Breast epithelium (tissue), 4 donors: ENCODE measurements around the gene POR. TPM values are rescaled to one million over a fixed set of nuclear protein-coding genes. Genes with fewer than 3 reads are reported as not detected.

Source experiments
- DNase-seq, 2 donors: peaks; one replicate each; pipeline ENCODE4 v3.0.0-alpha.2; 2019; ENCODE audit warnings: low spot score in 2 of 2
- H3K27ac ChIP-seq, 2 donors: fragments of 200-600 bp; sonication (generic) in 1 of 2; one replicate each; pipeline ENCODE4 v1.5.1; 2016 to 2019; ENCODE audit warnings: mild to moderate bottlenecking in 1 of 2
- H3K27me3 ChIP-seq, 2 donors: fragments of 200-600 bp; sonication (generic) in 1 of 2; one replicate each; pipeline versions ENCODE4 v1.5.1 to v1.6.0; 2017 to 2019; ENCODE audit warnings: control low read depth in 1 of 2, mild to moderate bottlenecking in 1 of 2
- H3K36me3 ChIP-seq: fragments of 200-600 bp; one replicate; pipeline ENCODE4 v1.5.1; 2019
- H3K4me1 ChIP-seq, 2 donors: fragments of 200-600 bp; sonication (generic); one replicate each; pipeline ENCODE4 v1.5.1; 2016 to 2019; ENCODE audit warnings: control low read depth in 1 of 2
- H3K4me3 ChIP-seq, 3 donors: fragments of 200-600 bp; sonication (generic); 1 replicate in 2 of 3; 2 replicates in 1 of 3; pipeline ENCODE4 v1.5.1; 2016 to 2019; ENCODE audit warnings: mild to moderate bottlenecking in 3 of 3, moderate library complexity in 2 of 3
- H3K9me3 ChIP-seq, 2 donors: fragments of 200-600 bp; sonication (generic) in 1 of 2; one replicate each; pipeline ENCODE4 v1.5.1; 2016 to 2019; ENCODE audit warnings: control low read depth in 1 of 2
- POLR2A ChIP-seq: fragments of 450-650 bp; IDR thresholded peaks from one replicate; pipeline ENCODE4 v1.6.1; 2016; ENCODE audit warnings: antibody characterized with exemption, mild to moderate bottlenecking, moderate library complexity
- POLR2AphosphoS5 ChIP-seq, 3 donors: sonication (generic); formaldehyde crosslinking; IDR thresholded peaks; one replicate each; pipeline ENCODE4 v1.6.1; 2017; ENCODE audit warnings: antibody characterized with exemption in 3 of 3
- intact Hi-C: fragments of 100-400 bp; cut with DNase I; formaldehyde crosslinking; loops from one replicate; pipeline ENCODE4 v1.15.1; 2023; ENCODE audit warnings: low total_unique reads
- total RNA-seq, 3 donors: library from RNA; depleted of rRNA; stranded (reverse); fragments of >200 nt; gene quantifications; one replicate each; pipeline ENCODE4 v1.1.0, GENCODE V29; 2016
- TF ChIP-seq, protein P1 (sequence below), 3 donors: fragments of 450-650 bp; IDR thresholded peaks; one replicate each; pipeline ENCODE4 v1.5.1; 2016 to 2017; ENCODE audit warnings: antibody characterized with exemption in 3 of 3, mild to moderate bottlenecking in 3 of 3, moderate library complexity in 3 of 3

POR gene
- total RNA-seq, 3 donors from 2014 or later: 62.1 to 123 (median 87.7) TPM

DNA sequence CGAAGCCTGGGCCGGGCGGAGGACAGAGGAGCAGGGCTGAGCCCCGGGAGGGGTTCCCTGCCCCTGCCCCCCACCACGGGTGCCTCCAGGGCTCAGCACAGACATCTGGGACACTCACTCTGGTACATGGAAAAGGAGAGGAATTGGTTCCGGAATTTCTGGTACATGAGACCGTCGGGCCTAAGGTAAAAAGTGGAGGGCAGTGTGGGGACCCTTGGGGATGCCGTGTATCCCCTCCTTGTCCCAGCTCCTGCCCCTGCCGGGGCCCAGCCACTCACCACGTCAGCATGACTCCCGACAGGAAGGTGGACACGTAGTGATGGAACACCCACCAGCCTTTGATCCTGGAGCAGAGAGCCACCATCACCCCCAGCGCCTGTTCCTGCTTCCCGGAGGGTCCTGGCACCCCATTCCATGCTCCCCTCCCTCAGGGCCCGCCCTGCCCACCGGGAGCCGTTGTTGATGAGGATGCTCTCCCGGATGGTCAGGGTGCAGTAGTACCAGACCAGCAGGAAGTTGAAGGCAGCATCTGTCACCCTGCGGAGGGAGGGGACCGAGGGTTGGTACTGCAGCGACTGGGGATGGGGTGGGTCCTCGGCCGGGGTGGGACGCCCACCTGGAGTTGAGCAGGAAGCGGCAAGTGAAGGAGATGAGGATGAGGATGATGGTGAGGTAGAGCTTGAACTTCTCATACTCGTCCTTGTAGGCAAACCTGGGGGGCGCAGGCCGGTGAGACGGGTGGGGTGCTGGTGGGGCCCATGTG, 73.0 kb downstream of the POR start:
- intact Hi-C loops: no loop called here
- peaks cover 24% of the 10 kb centered on the region for H3K36me3 ChIP-seq
- TF ChIP-seq, protein P1, sequence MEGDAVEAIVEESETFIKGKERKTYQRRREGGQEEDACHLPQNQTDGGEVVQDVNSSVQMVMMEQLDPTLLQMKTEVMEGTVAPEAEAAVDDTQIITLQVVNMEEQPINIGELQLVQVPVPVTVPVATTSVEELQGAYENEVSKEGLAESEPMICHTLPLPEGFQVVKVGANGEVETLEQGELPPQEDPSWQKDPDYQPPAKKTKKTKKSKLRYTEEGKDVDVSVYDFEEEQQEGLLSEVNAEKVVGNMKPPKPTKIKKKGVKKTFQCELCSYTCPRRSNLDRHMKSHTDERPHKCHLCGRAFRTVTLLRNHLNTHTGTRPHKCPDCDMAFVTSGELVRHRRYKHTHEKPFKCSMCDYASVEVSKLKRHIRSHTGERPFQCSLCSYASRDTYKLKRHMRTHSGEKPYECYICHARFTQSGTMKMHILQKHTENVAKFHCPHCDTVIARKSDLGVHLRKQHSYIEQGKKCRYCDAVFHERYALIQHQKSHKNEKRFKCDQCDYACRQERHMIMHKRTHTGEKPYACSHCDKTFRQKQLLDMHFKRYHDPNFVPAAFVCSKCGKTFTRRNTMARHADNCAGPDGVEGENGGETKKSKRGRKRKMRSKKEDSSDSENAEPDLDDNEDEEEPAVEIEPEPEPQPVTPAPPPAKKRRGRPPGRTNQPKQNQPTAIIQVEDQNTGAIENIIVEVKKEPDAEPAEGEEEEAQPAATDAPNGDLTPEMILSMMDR (IDR thresholded peaks at IDR 0.05): no peak
- TF ChIP-seq POLR2AphosphoS5 (IDR thresholded peaks at IDR 0.05) (no peak), POLR2A (no peak)
- no peaks in the 10 kb centered on the region for H3K27me3 ChIP-seq
- no peak overlapping the region for H3K4me3 ChIP-seq
- peaks cover 5 to 9% of the 10 kb centered on the region in 2 donors for H3K4me1 ChIP-seq
- no peaks in the 10 kb centered on the region for H3K9me3 ChIP-seq
- DNase-seq: no peak
- H3K27ac ChIP-seq: no peak overlapping the region

DNA sequence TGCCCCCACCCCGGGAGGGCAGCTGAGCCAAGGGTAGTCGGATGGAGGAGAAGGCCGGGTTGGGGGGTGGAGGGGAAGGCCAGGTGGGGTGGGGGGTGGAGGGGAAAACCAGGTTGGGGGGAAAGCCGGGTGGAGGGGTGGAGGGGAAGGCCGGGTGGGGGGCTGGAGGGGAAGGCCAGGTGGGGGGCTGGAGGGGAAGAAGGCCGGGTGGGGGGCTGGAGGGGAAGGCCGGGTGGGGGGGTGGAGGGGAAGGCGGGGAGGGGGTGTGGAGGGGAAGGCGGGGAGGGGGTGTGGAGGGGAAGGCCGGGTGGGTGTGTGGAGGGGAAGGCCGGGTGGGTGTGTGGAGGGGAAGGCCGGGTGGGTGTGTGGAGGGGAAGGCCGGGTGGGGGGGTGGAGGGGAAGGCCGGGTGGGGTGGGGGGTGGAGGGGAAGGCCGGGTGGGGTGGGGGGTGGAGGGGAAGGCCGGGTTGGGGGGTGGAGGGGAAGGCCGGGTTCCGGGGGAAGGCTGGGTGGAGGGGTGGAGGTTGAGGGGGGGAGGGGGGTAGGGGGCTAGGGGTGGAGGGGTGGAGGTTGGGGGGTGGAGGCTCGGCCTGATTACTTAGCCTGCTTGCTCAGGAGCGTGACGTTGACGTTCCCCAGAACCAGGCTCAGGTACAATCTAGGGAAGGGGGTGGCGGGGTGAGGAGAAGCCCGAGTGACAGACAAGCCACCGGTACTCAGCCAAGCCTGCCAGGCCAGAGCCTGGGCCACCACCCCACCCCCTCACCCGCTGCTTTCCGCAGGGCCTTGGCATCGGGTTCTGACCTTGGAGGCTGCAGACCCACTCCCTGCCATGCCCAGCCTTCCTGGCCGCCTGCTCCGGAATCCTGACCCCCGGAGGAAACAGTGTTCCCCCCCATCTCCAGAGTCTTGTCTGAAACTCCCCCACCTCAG, 73.9 kb downstream of the POR start:
- H3K4me3 ChIP-seq: peak overlapping the region in 1 of 3 donors; percentile 48
- H3K9me3 ChIP-seq: no peaks in the 10 kb centered on the region
- H3K27ac ChIP-seq: peak overlapping the region in 1 of 2 donors; percentile 69
- TF ChIP-seq POLR2A (no peak), POLR2AphosphoS5 (IDR thresholded peaks at IDR 0.05) (no peak)
- TF ChIP-seq, protein P1 (IDR thresholded peaks at IDR 0.05): no peak
- intact Hi-C loops: no loop called here
- no peaks in the 10 kb centered on the region for H3K27me3 ChIP-seq
- peaks cover 24% of the 10 kb centered on the region for H3K36me3 ChIP-seq
- DNase-seq: no peak
- peaks cover 5 to 16% of the 10 kb centered on the region in 2 donors for H3K4me1 ChIP-seq

DNA sequence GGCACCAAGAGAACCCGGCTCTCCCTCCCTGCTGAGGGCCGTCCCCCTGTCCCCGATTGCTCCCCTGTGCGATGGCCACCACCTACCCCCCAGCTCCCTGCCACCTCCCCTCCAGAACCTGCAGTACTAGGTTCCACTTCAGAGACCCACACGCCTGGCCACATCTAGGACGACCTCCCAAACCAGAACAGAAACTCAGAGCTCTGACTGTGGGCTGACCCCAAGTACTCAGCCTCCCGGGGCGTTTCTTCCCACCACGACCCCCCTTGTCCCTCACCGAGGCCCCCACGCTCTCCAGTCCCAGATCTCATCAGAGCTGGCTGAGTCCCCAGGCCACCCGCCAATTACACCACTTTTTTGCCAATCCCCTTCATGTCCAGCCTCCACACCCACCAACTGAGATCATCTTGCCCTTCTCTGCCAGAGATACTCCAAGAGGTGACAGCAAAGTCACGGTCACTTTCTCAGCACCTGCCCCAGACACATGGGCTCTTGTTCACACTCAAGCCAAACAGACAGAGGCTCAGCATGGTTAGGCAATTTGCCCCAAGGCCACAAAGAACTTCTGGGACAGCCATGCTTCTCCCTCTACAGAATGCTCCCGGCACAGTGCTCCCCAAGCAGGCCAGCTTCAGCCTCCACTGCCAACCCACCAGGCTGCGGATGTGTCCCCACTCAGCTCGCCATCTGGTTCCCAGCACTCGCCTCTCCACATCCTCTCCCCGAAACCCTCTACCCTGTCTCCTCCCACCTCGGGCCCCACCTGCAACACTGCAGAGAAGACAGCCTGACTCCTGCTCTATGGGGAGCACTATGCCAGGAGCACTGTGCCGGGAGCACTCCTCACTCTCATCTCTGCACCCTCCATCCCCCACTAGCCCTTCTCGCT, 74.8 kb downstream of the POR start:
- peak overlapping the region in 1 of 2 donors; percentile 69 for H3K27ac ChIP-seq
- peaks cover 5 to 16% of the 10 kb centered on the region in 2 donors for H3K4me1 ChIP-seq
- H3K9me3 ChIP-seq: no peaks in the 10 kb centered on the region
- TF ChIP-seq, protein P1 (IDR thresholded peaks at IDR 0.05): no peak
- no peak for TF ChIP-seq POLR2AphosphoS5 (IDR thresholded peaks at IDR 0.05)
- no peaks in the 10 kb centered on the region for H3K27me3 ChIP-seq
- H3K36me3 ChIP-seq: peaks cover 18% of the 10 kb centered on the region
- intact Hi-C loops: no loop called here
- no peak for DNase-seq
- H3K4me3 ChIP-seq: peak overlapping the region in 1 of 3 donors; percentile 48

DNA sequence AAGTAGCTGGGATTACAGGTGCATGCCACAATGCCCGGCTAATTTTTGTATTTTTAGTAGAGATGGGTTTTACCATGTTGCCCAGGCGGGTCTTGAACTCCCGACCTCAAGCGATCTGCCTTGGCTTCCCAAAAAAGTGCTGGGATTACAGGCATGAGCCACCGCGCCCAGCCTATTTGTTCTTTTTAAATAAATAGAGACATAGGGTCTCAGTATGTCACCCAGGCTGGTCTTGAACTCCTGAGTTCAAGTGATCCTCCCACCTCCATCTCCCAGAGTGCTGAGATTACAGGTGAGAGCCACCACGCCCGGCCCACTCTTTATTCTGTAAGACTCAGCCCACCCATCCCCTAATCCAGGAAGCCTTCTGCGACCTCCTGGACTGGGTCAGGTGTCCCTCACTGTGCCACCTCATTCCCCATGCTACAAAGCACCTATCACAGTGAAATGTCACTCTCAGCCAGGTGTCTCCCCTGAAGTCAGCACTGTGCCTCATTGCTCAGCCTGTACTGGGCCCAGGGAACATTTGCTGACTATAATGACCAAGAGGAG, 76.7 kb downstream of the POR start:
- Histone ChIP-seq H3K9me3 (no peaks in the 10 kb centered on the region), H3K27me3 (no peaks in the 10 kb centered on the region), H3K36me3 (peaks cover 2% of the 10 kb centered on the region), H3K4me1 (peaks cover 5 to 16% of the 10 kb centered on the region in 2 donors), H3K27ac (peak overlapping the region in 1 of 2 donors; percentile 51), H3K4me3 (no peak overlapping the region)
- intact Hi-C loops: no loop called here
- no peak for DNase-seq
- TF ChIP-seq, protein P1 (IDR thresholded peaks at IDR 0.05): no peak
- TF ChIP-seq POLR2A (no peak), POLR2AphosphoS5 (IDR thresholded peaks at IDR 0.05) (no peak)
